GM18868 (cell line): Measurements from ENCODE around the gene LHX3.
"Not testable (repeated sequence)": the region's sequence is repeated elsewhere in the genome, so short reads cannot be mapped to it uniquely, and the experiment has no call there.

Source experiments
- ATAC-seq: cut with Tn5 transposase; IDR thresholded peaks from one replicate; pipeline ENCODE4 v1.9.1; 2021; ENCODE audit warnings: mild to moderate bottlenecking, moderate library complexity; ENCODE audit not compliant: unreplicated experiment

LHX3 gene

DNA sequence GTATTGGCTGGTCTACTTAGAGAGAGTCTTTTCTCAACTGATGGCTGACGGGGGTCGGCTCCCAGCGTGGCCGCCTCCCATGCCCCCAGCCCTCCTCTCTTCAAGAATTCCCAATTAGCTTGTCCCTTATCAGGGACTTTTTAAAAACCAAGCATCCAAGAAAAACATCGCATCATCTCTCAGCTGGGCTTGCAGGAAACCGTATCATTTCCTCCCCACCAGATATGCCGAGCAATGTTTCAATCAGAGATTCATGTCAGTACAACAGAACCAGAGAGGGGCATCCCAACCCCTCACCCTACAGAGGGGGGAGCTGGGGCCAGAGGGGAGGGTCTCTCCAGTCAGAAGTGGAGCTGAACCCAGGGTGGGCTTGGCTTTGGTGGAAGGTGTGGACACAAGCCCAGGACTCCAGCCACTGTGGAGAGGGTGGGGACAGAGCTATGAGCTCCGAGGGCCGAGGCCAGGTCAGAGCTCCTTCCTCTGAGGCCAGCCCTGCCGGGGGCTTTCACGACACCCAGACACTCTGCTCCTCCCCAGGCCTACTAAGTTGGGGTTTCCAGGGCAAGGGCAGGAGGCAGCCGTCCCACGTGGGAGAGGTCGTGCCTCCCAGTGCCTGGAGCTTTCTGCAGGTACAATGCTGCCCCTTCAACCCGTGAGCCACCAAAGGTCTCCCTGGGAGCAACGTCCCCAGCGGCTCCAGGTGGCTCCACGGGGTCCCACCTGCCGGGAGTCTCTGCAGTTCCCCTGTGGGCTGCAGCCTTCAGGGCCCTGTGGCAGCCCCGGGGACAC is 47.3 kb downstream of the LHX3 start:
- no peak for ATAC-seq

DNA sequence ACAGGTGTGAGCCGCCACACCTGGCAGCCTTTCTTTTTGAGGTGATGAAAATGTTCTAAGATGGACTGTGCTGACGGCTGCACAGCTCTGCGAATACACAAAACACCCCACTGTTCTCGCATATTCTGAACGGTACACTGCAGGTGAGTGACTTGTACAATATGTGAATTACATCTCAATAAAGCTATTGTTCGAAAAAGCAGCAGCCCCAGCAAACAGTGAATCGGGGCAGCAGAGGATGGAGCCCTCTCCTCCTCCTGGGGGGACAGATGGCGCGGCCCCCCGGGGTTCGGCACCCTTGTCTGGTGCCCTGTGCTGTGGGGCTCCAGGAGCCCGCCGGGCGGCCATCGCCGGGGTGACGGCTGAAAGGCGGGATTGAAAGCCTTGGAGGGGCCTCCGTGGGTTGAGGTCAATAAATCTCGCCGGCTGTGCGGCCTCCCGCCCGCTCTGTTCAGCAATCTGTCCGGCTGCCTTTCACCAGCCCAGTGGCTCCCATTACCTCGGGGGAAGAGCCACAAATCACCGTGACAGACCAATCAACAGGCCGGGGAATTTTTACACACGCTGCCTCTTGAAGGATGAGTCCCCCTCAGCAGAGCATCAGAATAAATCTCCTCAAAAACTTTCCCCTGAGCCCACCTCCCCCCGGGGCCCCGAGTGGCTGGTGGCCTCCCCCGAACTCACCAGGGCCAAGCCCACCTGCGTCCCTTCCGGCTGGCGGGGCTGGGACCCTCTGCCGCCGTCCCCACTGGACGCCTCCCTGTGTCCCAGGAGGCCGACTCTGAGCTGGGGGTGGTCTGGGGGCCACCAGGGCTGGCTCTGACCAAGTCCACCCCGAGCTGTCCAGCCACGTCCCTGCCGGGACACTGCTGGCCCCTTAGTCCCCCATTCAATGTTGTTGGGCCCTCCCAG is 48.5 kb downstream of the LHX3 start:
- ATAC-seq, result no peak

DNA sequence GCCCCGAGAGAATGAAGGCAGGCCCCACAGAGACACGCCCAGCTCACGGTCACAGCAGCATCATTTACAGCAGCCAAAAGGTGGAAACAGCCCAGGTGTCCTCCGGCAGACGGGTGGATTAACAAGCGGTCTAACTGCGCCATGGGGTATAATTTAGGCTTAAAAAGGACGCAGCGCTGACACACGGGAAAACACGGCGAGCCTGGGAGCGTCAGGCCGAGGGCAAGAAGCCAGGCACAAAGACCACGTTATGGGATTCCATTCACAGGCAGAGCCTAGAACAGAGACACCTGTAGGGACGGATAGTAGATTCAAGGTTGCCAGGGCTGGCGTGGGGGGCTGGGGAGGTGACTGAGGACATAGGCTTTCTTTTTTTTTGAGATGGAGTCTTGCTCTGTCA is 49.4 kb downstream of the LHX3 start:
- ATAC-seq, result no peak

DNA sequence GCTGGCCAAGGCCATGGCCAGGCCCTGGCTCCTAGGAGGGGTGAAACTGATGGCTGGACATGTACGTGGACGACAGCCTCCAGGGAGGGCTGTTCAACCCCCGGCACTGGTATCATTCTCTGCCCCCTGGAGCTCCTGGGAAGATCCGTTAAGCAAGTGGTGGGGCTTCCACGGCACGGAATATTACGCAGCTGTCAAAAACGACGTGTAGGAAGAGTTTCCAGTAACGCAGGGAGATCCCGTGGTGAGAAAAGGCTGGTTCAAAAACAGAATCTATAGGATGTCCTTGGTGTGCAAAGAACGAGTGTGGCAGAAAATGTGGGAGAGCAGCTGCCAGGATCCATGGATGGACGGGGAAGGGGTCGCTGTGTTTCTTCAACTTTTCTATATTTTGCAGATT is 50.0 kb downstream of the LHX3 start:
- ATAC-seq, result no peak

DNA sequence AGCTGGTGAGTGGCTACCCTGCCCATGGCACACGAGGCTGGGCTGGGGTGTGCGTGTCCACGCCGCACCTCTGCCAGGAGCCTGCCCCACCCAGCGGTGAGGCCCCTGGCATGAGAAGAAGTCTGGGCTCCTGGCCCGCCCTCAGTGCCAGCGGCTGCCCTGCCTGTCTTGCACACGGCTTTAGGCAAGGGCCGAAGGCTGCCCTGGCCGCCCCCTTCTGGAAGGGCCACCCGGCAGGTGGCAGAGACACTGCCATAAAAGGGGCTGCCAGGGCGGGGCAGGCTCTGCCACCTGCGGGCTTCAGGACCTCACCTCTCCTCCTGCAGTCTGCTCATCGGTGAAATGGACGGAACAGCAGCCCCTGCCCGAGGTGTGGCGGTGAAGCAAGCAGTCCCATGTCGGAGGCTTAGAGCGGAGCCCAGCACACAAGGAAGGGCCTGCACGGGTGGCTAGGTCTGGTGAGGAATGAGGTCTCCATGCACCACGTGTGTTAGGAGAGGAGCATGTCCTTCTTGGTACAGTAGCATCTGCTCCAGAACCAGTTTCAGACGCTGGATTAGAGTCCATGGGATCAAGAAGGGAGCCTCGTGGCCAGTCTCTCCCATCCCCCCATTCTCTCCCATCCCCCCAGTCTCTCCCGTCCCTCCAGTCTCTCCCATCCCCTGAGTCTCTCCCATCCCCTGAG is 51.4 kb downstream of the LHX3 start:
- ATAC-seq, result no peak

DNA sequence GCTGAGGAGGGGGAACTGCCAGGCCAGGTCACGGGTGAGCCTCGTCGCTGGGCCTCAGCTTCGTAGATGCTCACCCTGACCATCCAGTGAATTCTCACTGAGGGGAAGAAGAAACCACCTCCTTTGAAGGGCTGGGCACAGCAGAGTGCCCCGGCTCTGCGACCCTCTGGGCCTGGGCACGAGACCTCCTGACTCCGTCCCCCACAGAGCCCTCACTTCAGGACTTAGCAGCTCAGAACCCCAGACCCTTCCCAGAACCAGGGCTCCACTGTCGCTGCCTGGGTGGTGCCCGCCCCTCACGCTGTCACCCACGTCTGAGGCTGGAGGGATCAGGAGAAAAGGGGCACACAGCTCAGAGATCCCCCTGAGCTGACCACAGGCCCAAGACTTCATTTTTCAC is 52.0 kb downstream of the LHX3 start:
- ATAC-seq, result no peak

DNA sequence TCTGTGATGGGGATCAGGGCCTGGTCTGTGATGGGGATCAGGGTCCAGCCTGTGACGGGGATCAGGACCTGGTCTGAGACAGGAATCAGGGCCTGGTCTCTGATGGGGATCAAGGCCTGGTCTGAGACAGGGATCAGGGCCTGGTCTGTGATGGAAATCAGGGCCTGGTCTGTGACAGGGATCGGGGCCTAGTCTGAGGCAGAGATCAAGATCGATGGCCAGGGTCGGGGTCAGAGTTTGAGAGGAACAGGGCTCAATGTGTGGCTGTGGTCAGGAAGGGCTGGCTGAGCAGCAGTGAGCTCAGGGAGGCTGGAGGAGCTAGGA is 52.4 kb downstream of the LHX3 start:
- ATAC-seq, result no peak

DNA sequence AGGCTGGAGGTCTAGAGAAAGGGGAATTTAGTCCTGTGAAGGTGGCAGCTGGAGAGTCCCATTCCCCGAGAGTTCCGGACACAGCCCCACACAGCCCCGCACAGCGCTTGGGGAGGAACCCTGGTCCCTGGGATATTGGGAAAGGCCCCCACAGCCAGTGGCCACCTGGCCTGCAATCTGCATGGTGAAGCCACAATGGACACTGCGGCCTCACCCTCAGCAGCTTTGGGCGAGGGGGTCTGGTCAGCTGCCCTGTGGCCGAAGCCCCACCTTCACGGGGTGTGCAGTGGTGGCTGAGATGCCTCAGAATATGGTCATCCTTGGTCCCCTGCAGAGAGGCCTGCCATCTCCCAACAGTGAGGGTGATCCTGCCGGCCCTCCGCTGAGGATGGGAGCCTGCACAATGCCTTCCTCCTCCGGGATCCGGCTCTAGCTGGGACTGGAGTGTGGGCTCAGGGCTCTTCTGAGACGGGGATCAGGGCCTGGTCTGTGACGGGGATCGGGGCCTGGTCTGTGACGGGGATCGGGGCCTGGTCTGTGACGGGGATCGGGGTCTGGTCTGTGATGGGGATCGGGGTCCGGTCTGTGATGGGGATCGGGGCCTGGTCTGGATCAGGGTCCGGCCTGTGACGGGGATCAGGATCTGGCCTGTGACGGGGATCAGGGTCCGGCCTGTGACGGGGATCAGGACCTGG is 52.9 kb downstream of the LHX3 start:
- ATAC-seq, result no peak

DNA sequence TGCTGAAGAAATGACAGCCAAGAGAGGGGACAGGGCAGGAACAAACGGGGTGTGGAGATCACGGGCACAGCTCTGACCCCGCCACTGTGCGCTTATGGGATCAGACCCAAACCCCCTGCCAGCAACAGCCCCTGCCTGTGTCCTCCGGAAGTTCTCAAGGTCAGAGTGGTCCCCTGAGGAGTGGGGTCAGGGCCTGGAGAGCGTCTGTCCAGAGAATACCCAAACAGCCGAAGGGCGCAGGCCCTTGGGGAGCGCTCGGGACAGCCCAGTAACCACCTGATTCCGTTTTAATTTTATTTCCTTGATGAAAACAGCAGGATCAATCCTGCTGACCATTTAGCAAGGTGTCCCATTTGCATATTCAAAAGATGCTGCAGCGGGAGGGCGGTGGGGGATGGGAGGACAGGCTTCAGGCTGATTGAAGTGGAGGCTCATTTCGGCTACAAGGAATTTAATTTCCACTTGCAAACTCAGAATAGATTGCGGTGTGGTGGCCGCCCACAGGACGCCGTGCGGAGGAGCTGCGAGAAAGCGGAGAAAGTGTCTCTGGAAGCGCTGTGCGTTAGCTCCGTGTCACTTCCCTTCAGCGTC is 53.6 kb downstream of the LHX3 start:
- ATAC-seq, result no peak

DNA sequence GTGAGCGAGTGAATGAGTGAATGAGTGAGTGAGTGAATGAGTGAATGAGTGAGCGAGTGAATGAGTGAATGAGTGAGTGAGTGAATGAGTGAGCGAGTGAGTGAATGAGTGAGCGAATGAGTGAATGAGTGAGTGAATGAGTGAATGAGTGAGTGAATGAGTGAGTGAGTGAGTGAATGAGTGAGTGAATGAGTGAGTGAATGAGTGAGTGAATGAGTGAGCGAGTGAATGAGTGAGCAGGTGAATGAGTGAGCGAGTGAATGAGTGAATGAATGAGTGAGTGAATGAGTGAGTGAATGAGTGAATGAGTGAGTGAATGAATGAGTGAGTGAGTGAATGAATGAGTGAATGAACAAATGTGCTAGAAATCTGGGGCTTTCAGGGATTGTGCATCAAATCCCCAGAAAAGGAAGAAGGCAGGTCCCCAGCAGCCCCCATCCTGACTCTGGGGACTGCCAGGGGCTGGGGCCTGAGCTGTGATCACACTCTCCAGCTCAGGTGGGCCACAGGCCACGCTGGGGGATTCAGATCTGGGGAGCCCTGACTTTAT is 54.2 kb downstream of the LHX3 start:
- ATAC-seq, result not testable (repeated sequence)

DNA sequence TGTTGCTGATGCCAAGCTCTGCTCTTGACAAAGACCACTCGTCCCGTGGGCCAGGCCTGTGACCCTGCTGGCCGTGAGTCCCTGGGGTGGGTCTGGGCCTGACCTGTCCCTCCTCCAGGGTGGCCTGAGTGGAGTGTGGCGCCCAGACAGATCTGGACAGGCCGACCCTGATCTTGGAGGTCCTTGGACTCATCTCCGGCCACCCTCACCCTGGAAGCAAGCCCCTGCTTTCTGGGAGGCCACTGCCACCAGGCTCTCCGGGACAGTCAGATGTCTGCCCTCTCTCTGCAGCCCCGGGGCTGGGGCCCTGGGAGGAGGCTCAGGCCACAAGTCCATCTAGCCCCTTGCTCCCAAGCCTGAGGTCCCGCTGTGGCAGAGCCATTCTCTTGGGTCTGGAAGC is 55.1 kb downstream of the LHX3 start:
- no peak for ATAC-seq

DNA sequence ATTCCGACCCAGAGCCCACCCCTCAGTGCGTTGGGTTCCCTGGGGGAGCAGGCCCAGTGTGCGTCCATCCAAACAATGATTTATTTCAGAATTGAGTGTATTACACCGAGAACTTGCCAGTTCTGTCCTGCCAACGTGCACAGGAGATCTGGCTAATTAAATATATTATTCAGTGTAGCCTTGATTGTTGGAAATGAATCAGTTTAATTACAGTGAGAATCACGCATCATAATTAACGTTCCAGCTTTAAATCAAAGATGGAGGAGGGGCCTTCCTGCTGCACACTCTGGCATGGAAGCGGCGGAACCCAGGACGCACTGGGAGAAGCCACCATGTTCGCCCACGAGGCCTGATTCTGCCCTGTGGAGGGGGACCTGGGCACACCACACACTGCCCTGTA is 55.6 kb downstream of the LHX3 start:
- no peak for ATAC-seq

DNA sequence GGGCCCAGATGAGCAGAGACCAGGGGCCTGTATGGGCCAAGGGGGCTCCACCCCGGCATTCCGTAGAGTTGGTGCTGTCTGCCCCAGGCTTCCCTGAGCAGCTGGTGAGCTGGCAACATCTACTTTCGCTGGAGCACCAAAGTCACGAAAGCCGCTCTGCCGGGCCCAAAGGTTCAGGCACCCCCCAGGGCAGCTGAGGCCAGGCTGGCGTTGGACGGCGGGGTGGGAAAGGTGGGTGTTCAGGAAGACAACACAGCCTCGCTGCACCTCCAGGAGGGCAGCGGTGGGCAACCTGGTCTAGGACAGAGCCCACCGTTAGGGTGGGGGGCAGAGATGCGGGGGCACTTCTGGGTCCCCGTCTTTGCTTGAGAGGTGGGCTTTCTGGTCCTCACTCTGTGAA is 56.2 kb downstream of the LHX3 start:
- no peak for ATAC-seq

DNA sequence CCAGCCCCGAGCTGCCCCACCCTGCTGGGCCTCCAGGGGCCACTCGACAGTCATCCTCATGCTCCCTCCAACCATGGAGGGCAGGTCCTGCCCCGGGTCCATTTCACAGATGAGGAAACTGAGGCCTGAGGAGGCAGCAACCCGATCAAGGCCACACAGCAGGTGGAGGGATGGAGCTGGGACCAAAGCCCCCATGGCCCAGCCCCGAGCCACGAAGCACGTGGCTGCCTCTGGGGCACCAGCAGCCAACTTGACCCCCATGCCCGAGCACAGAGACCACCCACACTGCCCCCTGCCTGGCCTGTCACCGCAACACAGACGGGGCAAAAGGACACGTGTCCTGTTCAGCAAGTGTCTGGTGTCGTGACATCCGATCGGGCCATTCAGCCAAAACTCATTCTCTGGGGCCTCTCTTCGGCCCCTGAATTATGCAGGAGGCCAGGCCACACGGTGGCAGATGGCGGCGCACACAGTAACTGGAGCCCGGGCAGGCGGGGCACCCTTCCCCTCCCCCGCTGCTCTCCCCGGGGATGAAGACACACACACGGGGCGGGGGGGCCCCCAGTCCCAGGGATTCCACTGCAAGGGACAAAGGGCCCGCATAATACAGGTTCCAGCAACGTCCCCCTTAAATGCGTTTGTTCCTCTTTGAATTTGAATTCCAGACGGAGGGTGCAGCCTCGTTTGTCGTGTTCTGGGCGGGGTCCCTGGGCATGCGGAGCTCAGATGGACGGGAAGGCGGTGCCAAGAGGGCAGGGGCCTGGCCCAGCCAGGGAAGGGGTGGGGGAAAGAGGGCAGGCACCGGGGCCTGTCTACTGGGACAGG is 56.8 kb downstream of the LHX3 start:
- no peak for ATAC-seq

DNA sequence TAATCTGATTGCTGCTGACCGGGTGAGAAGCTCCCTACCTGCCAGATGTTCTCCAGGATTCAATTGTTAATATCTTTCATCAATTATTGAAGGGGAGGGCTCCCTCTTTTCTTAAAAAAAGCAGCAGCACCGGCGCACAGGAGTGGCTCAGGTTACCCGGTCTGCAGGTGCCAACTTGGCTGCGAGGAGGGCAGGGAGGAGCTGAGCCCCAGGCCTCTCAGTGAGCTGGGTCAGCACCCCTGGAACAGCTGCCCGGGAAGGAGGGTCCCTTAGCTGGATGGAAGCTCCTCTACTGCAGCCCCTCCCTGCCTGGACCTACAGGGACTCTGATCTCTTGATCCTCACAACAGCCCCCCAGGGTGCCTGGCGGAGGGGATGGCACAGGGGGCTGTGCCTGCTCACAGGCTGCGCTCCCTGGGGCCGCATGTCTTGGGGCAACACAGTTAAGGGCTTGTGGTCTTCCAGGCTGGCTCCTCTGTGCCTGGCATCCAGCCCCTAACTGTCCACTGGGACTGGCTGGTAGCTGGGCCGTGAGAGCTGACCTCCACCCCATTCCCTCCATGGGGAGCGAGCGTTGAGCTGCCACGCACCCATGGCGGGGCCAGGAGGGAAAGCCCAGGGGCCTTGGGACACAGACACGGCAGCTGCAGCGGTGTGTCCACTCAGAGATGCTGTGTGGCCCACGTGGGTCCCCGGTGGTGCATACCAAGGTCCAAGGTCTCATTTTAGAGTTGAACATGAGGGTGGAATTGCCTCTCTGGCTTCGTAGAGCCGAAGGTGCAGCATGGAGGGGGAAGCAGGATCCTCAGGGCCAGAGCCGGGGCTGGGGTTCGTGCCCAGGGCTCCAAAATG is 57.7 kb downstream of the LHX3 start:
- no peak for ATAC-seq
